Keratinocyte (primary cell): ENCODE results near the gene HOPX. TPM values are rescaled to one million over a fixed set of nuclear protein-coding genes. Genes with fewer than 3 reads are reported as not detected.

Experiments used
- DNase-seq: peaks from one replicate; pipeline ENCODE4 v3.0.0-alpha.2; 2011; ENCODE audit warnings: low read depth, missing footprints, low spot score
- FAIRE-seq: peaks from 2 replicates; lab custom pipeline; 2011; peaks lifted over from hg19 to GRCh38; lab: Jason Lieb, UNC
- H2AFZ ChIP-seq: 2 replicates; pipeline ENCODE4 v1.6.0; 2012; ENCODE audit warnings: low read length, control low read depth, inconsistent platforms; ENCODE audit not compliant: control insufficient read depth
- H3K27ac ChIP-seq: 2 replicates; pipeline ENCODE4 v1.5.1; 2011; ENCODE audit warnings: low read length; ENCODE audit not compliant: control insufficient read depth, insufficient read depth
- H3K27me3 ChIP-seq: 3 replicates; pipeline ENCODE4 v1.6.0; 2011; ENCODE audit warnings: low read length; ENCODE audit not compliant: control insufficient read depth, insufficient read depth; ENCODE audit errors: extremely low read depth
- H3K36me3 ChIP-seq, 2 experiments: 2 replicates in 1 of 2; 3 replicates in 1 of 2; pipeline ENCODE4 v1.5.1; 2011; ENCODE audit warnings: low read length in 2 of 2, mild to moderate bottlenecking in 1 of 2; ENCODE audit not compliant: control insufficient read depth in 2 of 2, insufficient read depth in 2 of 2; ENCODE audit errors: extremely low read depth in 1 of 2
- H3K4me1 ChIP-seq: 3 replicates; pipeline ENCODE4 v1.5.1; 2011; ENCODE audit warnings: low read length; ENCODE audit not compliant: control insufficient read depth, insufficient read depth; ENCODE audit errors: extremely low read depth
- H3K4me2 ChIP-seq: 3 replicates; pipeline ENCODE4 v1.6.0; 2011; ENCODE audit warnings: low read depth, low read length; ENCODE audit not compliant: control insufficient read depth, insufficient read depth; ENCODE audit errors: extremely low read depth
- H3K4me3 ChIP-seq, 3 experiments: fragments of 200-600 bp in 1 of 3; sonication (generic) in 1 of 3; 2 replicates in 2 of 3; 3 replicates in 1 of 3; pipeline ENCODE4 v1.5.1; 2011 to 2016; ENCODE audit warnings: low read length in 3 of 3, mild to moderate bottlenecking in 3 of 3, control low read depth in 2 of 3, inconsistent platforms in 1 of 3, low read depth in 1 of 3, mixed read lengths in 1 of 3, mixed run types in 1 of 3, moderate library complexity in 1 of 3; ENCODE audit not compliant: control insufficient read depth in 2 of 3, insufficient read depth in 2 of 3; ENCODE audit errors: extremely low read depth in 1 of 3
- H3K79me2 ChIP-seq: 2 replicates; pipeline ENCODE4 v1.6.0; 2012; ENCODE audit warnings: low read length; ENCODE audit not compliant: control insufficient read depth, insufficient read depth
- H3K9ac ChIP-seq: 3 replicates; pipeline ENCODE4 v1.6.0; 2011; ENCODE audit warnings: low read length; ENCODE audit not compliant: control insufficient read depth, insufficient read depth; ENCODE audit errors: extremely low read depth
- H3K9me1 ChIP-seq: 3 replicates; pipeline ENCODE4 v1.6.0; 2011; ENCODE audit warnings: low read length; ENCODE audit not compliant: control insufficient read depth, insufficient read depth; ENCODE audit errors: extremely low read depth
- H3K9me3 ChIP-seq: 2 replicates; pipeline ENCODE4 v1.5.1; 2012; ENCODE audit warnings: low read depth, low read length; ENCODE audit not compliant: control insufficient read depth
- H4K20me1 ChIP-seq: 3 replicates; pipeline ENCODE4 v1.6.0; 2011; ENCODE audit warnings: low read length; ENCODE audit not compliant: control insufficient read depth, insufficient read depth; ENCODE audit errors: extremely low read depth
- EZH2 ChIP-seq: IDR thresholded peaks from one replicate; pipeline ENCODE4 v1.6.1; 2012; ENCODE audit warnings: inconsistent platforms, mild to moderate bottlenecking, low read length, moderate library complexity
- dilution Hi-C: fragments of 300-500 bp; cut with MboI; formaldehyde crosslinking; loops from one replicate; pipeline ENCODE4 v1.7.0; 2020; ENCODE audit warnings: low sequenced_read_pairs; ENCODE audit not compliant: extremely low pct_ligation_motif_present
- polyA plus RNA-seq, 5 experiments: library from polyadenylated mRNA; depleted of rRNA in 3 of 5; stranded (reverse) in 3 of 5; stranded (forward) in 1 of 5; unstranded in 1 of 5; fragments of >200 nt; gene quantifications; 1 replicate in 1 of 5; 2 replicates in 3 of 5; 3 replicates in 1 of 5; pipeline versions ENCODE4 v1.2.1 to v1.2.3, GENCODE V29; 2011 to 2012; ENCODE audit warnings: missing spikeins in 2 of 5, low read depth in 1 of 5, low replicate concordance in 1 of 5
- TF ChIP-seq, protein P1 (sequence below), 3 experiments: IDR thresholded peaks in 1 of 3; conservative IDR thresholded peaks in 1 of 3; optimal IDR thresholded peaks in 1 of 3; 2 replicates in 2 of 3; 3 replicates in 1 of 3; pipeline versions ENCODE3 to v1.5.1; 2011; ENCODE audit warnings: low read length in 3 of 3, mild to moderate bottlenecking in 3 of 3, moderate library complexity in 2 of 3, control low read depth in 1 of 3, inconsistent platforms in 1 of 3; ENCODE audit not compliant: insufficient read depth in 2 of 3; ENCODE audit errors: extremely low read depth in 1 of 3

Gene HOPX
- polyA plus RNA-seq, 1 donor (not counting 4 experiments of a cell fraction or from before 2014, with no cell fraction given) = 8.5 TPM

DNA sequence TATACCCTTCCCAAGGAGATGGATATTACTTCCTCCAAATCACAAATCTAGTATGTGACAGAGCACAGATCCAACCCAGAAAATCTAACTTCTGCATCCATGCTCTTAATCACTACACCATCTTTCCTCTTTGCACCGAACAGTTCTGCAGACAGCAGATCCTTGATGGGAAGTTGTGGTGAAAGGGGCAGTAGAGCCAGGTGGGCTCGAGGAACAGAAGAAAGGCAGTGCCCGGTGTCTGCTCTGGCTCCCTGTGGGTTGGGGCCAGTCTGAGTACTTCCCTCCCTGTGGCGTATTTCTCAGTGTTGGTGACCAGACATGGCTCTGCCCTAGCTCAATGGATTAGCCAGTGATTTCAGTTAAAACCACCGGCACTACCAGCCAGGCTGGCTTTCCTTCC lies 15.3 kb downstream of the HOPX start:
- no peaks in the 10 kb centered on the region for H3K4me1 ChIP-seq
- H3K9me3 ChIP-seq = peaks cover 2% of the 10 kb centered on the region
- no peak for DNase-seq
- peaks cover 37% of the 10 kb centered on the region for H3K27me3 ChIP-seq
- no peaks in the 10 kb centered on the region for H4K20me1 ChIP-seq
- dilution Hi-C loops = no loop called here
- no peak overlapping the region for H2AFZ ChIP-seq
- no peak for FAIRE-seq
- H3K4me2 ChIP-seq = no peak overlapping the region
- no peaks in the 10 kb centered on the region for H3K36me3 ChIP-seq
- H3K9ac ChIP-seq = no peak overlapping the region
- no peaks in the 10 kb centered on the region for H3K79me2 ChIP-seq
- no peak overlapping the region for H3K4me3 ChIP-seq
- no peak overlapping the region for H3K27ac ChIP-seq
- no peaks in the 10 kb centered on the region for H3K9me1 ChIP-seq
- no peak for TF ChIP-seq EZH2
- TF ChIP-seq, protein P1, sequence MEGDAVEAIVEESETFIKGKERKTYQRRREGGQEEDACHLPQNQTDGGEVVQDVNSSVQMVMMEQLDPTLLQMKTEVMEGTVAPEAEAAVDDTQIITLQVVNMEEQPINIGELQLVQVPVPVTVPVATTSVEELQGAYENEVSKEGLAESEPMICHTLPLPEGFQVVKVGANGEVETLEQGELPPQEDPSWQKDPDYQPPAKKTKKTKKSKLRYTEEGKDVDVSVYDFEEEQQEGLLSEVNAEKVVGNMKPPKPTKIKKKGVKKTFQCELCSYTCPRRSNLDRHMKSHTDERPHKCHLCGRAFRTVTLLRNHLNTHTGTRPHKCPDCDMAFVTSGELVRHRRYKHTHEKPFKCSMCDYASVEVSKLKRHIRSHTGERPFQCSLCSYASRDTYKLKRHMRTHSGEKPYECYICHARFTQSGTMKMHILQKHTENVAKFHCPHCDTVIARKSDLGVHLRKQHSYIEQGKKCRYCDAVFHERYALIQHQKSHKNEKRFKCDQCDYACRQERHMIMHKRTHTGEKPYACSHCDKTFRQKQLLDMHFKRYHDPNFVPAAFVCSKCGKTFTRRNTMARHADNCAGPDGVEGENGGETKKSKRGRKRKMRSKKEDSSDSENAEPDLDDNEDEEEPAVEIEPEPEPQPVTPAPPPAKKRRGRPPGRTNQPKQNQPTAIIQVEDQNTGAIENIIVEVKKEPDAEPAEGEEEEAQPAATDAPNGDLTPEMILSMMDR (optimal IDR thresholded peaks at IDR 0.05 in 1 of 3, IDR thresholded peaks at IDR 0.05 in 1 of 3, conservative IDR thresholded peaks at IDR 0.05 in 1 of 3; ENCODE audit: extremely low read depth in 1 of 3, insufficient read depth in 2 of 3, low read length in 3 of 3) = no peak

DNA sequence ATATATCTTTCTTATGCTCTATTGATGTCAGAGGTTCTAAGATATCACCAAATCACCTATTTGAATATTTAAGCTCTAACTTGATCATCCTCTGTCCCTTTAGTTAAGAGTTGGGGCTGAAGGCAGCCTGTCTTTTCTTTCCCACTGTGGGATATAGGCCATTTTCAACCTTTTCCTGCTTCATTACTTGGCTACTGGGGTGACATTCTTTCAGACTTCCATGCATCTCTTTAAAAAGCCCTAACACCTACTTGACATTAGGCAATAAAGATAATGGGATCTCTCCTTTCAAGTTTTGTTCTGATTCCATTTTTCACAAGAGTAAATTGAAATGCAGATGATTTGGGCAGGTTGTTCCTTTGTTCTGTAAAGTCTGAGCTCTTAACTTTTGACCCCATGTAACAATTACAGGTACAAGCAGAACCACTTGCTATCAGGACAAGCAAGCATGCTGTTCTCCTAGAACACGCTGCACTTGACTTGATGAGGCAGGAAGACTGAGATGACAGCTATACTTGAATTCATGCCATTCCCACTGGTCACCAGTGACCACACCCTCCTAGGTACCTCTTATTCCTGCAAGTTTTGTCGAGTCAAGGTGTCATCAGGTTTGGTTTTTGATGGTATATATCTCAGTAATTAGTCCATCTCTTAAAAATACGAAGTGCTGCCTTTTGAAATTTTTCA lies 18.2 kb downstream of the HOPX start:
- peaks cover 9% of the 10 kb centered on the region for H3K4me1 ChIP-seq
- no peak overlapping the region for H3K9ac ChIP-seq
- H3K27ac ChIP-seq = no peak overlapping the region
- H3K9me1 ChIP-seq = no peaks in the 10 kb centered on the region
- no peak for FAIRE-seq
- no peaks in the 10 kb centered on the region for H3K9me3 ChIP-seq
- peaks cover 54% of the 10 kb centered on the region for H3K27me3 ChIP-seq
- no peak overlapping the region for H2AFZ ChIP-seq
- DNase-seq = no peak
- no peaks in the 10 kb centered on the region for H3K36me3 ChIP-seq
- dilution Hi-C loops = no loop called here
- no peak for TF ChIP-seq EZH2
- TF ChIP-seq, protein P1 (optimal IDR thresholded peaks at IDR 0.05 in 1 of 3, IDR thresholded peaks at IDR 0.05 in 1 of 3, conservative IDR thresholded peaks at IDR 0.05 in 1 of 3; ENCODE audit: extremely low read depth in 1 of 3, insufficient read depth in 2 of 3, low read length in 3 of 3) = no peak
- H3K4me2 ChIP-seq = no peak overlapping the region
- H3K79me2 ChIP-seq = no peaks in the 10 kb centered on the region
- no peaks in the 10 kb centered on the region for H4K20me1 ChIP-seq
- H3K4me3 ChIP-seq = no peak overlapping the region
